HL-60 (cell line): Measurements from ENCODE around the gene UGGT2.
"Not testable (repeated sequence)": the region's sequence is repeated elsewhere in the genome, so short reads cannot be mapped to it uniquely, and the experiment has no call there.

ENCODE experiments used
- DNase-seq, 2 experiments: peaks; one replicate each; pipeline ENCODE4 v3.0.0-alpha.2; 2010 to 2020; ENCODE audit warnings: low read depth in 1 of 2, low spot score in 1 of 2
- H3K27ac ChIP-seq: fragments of 250-450 bp; sonication (Bioruptor Pico); replicated peaks from 2 replicates; pipeline ENCODE4 v1.5.1; 2020; ENCODE audit warnings: mild to moderate bottlenecking, moderate library complexity
- H3K27me3 ChIP-seq: fragments of 250-450 bp; sonication (Bioruptor Pico); 2 replicates; pipeline ENCODE4 v1.5.1; 2021; ENCODE audit warnings: mild to moderate bottlenecking, moderate library complexity; ENCODE audit not compliant: insufficient read depth, poor library complexity, severe bottlenecking
- H3K4me3 ChIP-seq: replicated peaks from 2 replicates; pipeline ENCODE4 v1.5.1; 2011; ENCODE audit warnings: mild to moderate bottlenecking, control low read depth, low read length; ENCODE audit not compliant: insufficient read depth
- GABPA ChIP-seq: IDR thresholded peaks from 2 replicates; pipeline ENCODE4 v1.6.1; 2012; ENCODE audit warnings: low read depth
- POLR2AphosphoS5 ChIP-seq: IDR thresholded peaks from 2 replicates; pipeline ENCODE4 v1.6.1; 2012; ENCODE audit warnings: low read depth
- SPI1 ChIP-seq: IDR thresholded peaks from 2 replicates; pipeline ENCODE4 v1.6.1; 2012; ENCODE audit warnings: low read depth, mild to moderate bottlenecking, borderline replicate concordance
- TF ChIP-seq, protein P1 (sequence below): IDR thresholded peaks from one replicate; pipeline ENCODE4 v1.5.1; 2011; ENCODE audit warnings: low read length, control low read depth, inconsistent platforms; ENCODE audit not compliant: insufficient read depth
- TF ChIP-seq, protein P2 (sequence below): IDR thresholded peaks from 2 replicates; pipeline ENCODE4 v1.6.1; 2012; ENCODE audit warnings: low read depth; ENCODE audit not compliant: insufficient replicate concordance

The UGGT2 gene

DNA sequence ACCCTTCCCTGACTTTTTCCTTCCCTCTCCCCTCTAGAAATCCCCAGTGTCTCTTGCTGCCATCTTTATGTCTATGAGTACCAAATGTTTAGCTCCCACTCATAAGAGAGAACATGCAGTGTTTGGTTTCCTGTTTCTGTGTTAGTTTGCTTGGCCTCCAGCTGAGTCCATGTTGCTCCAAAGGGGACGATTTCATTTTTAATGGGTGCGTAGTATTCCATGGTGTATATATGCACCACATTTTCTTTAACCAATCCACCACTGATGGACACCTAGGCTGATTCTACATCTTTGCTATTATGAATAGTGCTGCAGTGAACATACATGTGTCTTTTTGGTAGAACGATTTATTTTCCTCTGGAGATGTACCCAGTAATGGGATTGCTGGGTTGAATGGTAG is 123.8 kb downstream of the UGGT2 start:
- no peak for DNase-seq
- Histone ChIP-seq H3K27me3 (no peaks in the 10 kb centered on the region), H3K4me3 (no peak overlapping the region), H3K27ac (no peak overlapping the region)
- TF ChIP-seq, protein P1, sequence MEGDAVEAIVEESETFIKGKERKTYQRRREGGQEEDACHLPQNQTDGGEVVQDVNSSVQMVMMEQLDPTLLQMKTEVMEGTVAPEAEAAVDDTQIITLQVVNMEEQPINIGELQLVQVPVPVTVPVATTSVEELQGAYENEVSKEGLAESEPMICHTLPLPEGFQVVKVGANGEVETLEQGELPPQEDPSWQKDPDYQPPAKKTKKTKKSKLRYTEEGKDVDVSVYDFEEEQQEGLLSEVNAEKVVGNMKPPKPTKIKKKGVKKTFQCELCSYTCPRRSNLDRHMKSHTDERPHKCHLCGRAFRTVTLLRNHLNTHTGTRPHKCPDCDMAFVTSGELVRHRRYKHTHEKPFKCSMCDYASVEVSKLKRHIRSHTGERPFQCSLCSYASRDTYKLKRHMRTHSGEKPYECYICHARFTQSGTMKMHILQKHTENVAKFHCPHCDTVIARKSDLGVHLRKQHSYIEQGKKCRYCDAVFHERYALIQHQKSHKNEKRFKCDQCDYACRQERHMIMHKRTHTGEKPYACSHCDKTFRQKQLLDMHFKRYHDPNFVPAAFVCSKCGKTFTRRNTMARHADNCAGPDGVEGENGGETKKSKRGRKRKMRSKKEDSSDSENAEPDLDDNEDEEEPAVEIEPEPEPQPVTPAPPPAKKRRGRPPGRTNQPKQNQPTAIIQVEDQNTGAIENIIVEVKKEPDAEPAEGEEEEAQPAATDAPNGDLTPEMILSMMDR, result no peak
- TF ChIP-seq GABPA, result no peak

DNA sequence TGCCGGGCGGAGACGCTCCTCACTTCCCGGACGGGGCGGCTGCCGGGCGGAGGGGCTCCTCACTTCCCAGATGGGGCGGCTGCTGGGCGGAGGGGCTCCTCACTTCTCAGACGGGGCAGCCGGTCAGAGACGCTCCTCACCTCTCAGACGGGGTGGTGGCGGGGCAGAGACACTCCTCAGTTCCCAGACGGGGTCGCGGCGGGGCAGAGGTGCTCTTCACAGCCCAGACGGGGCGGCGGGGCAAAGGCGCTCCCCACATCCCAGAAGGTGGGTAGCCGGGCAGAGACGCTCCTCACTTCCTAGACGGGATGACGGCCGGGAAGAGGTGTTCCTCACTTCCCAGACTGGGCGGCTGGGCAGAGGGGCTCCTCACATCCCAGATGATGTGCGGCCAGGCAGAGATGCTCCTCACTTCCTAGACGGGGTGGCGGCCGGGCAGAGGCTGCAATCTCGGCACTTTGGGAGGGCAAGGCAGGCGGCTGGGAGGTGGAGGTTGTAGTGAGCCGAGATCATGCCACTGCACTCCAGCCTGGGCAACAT is 124.8 kb downstream of the UGGT2 start:
- H3K27me3 ChIP-seq, DNase-seq, H3K4me3 ChIP-seq, H3K27ac ChIP-seq: not testable (repeated sequence)

DNA sequence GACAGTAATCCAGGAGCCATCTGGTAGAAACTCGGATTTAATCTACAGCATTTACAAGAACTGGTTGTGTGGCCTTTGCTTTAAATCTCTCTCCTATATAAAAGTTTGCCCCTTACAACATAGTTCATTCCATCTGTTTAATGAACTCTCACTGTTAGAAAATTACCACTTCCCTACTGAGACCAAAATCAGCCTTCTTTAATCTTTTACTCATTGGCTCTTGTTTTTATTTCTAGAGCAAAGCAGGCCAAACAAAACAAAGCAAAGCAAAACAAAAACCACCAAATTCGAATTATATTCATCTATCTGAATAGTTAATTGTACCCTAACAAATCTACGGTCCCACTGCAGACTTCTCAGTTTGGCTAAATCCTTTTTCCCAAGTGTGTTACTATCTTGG is 127.0 kb downstream of the UGGT2 start:
- TF ChIP-seq POLR2AphosphoS5, result no peak
- TF ChIP-seq, protein P1, result no peak
- no peak for TF ChIP-seq GABPA
- TF ChIP-seq, protein P2, sequence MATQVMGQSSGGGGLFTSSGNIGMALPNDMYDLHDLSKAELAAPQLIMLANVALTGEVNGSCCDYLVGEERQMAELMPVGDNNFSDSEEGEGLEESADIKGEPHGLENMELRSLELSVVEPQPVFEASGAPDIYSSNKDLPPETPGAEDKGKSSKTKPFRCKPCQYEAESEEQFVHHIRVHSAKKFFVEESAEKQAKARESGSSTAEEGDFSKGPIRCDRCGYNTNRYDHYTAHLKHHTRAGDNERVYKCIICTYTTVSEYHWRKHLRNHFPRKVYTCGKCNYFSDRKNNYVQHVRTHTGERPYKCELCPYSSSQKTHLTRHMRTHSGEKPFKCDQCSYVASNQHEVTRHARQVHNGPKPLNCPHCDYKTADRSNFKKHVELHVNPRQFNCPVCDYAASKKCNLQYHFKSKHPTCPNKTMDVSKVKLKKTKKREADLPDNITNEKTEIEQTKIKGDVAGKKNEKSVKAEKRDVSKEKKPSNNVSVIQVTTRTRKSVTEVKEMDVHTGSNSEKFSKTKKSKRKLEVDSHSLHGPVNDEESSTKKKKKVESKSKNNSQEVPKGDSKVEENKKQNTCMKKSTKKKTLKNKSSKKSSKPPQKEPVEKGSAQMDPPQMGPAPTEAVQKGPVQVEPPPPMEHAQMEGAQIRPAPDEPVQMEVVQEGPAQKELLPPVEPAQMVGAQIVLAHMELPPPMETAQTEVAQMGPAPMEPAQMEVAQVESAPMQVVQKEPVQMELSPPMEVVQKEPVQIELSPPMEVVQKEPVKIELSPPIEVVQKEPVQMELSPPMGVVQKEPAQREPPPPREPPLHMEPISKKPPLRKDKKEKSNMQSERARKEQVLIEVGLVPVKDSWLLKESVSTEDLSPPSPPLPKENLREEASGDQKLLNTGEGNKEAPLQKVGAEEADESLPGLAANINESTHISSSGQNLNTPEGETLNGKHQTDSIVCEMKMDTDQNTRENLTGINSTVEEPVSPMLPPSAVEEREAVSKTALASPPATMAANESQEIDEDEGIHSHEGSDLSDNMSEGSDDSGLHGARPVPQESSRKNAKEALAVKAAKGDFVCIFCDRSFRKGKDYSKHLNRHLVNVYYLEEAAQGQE, result no peak
- TF ChIP-seq SPI1, result no peak
- Histone ChIP-seq H3K27me3 (no peaks in the 10 kb centered on the region), H3K27ac (no peak overlapping the region), H3K4me3 (no peak overlapping the region)
- no peak for DNase-seq

DNA sequence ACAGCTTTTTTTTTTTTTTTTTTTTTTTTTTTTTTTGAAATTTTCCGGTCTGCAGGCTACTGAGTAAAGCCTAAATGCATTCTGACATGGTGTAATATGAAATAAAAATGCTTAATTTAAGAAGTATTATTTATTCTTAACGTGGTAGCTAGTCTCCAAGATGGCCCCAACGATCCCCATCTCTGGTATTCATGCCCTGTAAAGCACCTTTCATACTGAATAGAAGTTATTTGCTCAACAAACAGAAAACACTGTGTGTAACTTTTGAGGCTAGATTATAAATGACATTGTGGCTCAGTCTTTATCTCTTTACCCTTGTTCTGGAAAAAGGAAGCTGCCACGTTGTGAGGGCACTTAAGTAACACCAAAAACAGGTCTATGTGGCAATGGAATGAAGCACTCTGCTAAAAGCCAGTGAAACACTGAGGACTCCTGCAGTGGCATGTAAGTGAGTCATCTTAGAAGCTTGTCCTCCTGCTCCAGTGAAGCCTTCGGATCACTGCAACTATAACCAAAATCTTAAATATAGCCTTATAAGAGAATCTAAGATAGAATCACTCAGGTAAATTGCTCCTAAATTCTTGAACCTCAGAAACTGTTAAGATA is 128.7 kb downstream of the UGGT2 start:
- Histone ChIP-seq H3K4me3 (no peak overlapping the region), H3K27me3 (no peaks in the 10 kb centered on the region), H3K27ac (0 out of 2 replicates have a peak overlapping the region, but pooled peaks have one; percentile 36)
- peak; percentile 61 to 91 for DNase-seq
- peak; percentile 30; the same call in 1 of the 2 replicates for TF ChIP-seq SPI1
- TF ChIP-seq, protein P1, result no peak
- peak; percentile 30; the same call in 1 of the 2 replicates for TF ChIP-seq POLR2AphosphoS5

DNA sequence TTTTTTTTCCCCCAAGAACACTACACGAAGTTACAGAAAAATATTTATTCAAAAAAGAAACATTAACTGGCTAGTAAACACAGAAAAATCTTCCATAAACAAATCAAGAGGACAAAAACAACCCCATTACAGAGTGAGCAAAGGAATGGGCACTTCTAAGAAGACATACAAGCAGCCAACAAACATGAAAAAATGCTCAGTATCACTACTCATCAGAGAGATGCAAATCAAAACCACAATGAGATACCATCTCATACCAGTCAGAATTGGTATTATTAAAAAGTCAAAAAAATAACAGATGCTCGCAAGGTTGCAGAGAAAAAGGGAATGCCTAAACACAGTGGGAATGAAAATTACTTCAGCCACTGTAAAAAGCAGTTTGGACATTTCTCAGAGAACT is 131.7 kb downstream of the UGGT2 start:
- TF ChIP-seq, protein P1, result no peak
- no peak for TF ChIP-seq SPI1
- TF ChIP-seq, protein P2, result no peak
- no peak for TF ChIP-seq GABPA
- no peak for TF ChIP-seq POLR2AphosphoS5
- Histone ChIP-seq H3K4me3 (no peak overlapping the region), H3K27me3 (no peaks in the 10 kb centered on the region), H3K27ac (no peak overlapping the region)
- DNase-seq, result no peak
